Retinal pigment epithelial cell (primary cell): ENCODE measurements around the gene TAF10.

Experiments used
- DNase-seq: peaks from one replicate; pipeline ENCODE4 v3.0.0-alpha.2; 2010; ENCODE audit warnings: low read depth
- H3K4me3 ChIP-seq: 2 replicates; pipeline ENCODE4 v1.5.1; 2011; ENCODE audit warnings: mild to moderate bottlenecking, low read length, control low read depth, moderate library complexity
- TF ChIP-seq, protein P1 (sequence below): conservative IDR thresholded peaks from 2 replicates; pipeline ENCODE4 v1.5.1; 2011; ENCODE audit warnings: low read depth, low read length, control low read depth, inconsistent platforms

Gene TAF10

DNA sequence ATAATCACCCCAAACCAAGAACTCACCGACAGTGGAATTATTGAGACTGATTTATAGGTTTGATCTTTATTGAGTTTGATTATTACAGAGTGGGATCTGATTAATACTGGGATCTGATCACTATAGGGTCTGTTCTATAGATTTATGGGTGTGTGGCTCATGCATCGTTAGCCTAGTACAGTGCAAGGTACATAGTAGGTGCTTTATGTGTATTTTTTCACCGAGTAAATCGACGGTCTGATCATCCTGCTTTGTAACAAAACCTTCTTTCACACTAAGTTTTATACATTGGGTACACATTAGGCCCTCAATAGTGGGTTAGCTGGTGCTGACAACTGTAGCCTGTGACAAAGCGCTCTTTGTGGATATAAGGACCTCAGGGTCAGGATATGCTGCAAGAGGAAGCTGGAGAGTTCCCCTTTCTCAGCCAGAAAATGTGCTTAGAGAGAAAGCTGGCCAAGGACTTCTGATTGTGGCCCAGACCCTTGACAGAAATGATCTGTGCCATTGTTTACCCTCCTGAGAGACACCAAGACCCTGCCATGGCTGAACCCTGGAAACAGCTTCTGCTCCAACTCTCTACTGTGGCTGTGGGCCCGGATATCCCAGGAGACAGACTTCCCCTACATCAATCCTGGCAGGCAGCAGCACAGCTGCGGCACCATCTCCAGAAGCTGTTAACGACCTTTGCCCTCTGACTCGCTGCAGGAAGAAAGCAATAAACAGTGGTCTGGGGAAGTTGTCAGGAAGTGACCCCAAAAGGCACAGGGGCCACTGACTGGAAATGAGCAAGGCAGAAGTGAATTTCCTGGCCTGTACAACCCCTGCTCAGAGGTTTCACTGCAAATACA, 23.3 kb upstream of the TAF10 start:
- no peak overlapping the region for H3K4me3 ChIP-seq
- no peak for DNase-seq
- TF ChIP-seq, protein P1, sequence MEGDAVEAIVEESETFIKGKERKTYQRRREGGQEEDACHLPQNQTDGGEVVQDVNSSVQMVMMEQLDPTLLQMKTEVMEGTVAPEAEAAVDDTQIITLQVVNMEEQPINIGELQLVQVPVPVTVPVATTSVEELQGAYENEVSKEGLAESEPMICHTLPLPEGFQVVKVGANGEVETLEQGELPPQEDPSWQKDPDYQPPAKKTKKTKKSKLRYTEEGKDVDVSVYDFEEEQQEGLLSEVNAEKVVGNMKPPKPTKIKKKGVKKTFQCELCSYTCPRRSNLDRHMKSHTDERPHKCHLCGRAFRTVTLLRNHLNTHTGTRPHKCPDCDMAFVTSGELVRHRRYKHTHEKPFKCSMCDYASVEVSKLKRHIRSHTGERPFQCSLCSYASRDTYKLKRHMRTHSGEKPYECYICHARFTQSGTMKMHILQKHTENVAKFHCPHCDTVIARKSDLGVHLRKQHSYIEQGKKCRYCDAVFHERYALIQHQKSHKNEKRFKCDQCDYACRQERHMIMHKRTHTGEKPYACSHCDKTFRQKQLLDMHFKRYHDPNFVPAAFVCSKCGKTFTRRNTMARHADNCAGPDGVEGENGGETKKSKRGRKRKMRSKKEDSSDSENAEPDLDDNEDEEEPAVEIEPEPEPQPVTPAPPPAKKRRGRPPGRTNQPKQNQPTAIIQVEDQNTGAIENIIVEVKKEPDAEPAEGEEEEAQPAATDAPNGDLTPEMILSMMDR, result no peak

DNA sequence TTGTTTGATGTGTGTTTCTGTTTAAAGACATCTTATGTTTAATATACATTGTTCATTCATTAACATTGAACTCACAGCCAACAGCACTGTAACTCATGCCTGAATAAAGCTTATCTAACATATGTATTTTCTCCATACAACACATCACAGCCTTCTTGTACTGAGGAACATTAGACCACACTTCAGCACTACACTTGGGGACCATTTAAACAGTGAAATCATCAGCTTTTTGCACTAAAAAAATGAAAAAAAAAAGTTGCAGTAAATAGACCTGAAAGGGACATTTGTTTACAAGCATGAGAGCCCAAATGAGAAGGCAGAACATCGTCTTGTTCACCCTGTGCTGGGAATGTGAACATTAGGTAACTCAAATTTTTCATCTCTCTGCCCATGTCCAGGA, 22.5 kb upstream of the TAF10 start:
- no peak for DNase-seq
- H3K4me3 ChIP-seq, result no peak overlapping the region
- TF ChIP-seq, protein P1, result no peak

DNA sequence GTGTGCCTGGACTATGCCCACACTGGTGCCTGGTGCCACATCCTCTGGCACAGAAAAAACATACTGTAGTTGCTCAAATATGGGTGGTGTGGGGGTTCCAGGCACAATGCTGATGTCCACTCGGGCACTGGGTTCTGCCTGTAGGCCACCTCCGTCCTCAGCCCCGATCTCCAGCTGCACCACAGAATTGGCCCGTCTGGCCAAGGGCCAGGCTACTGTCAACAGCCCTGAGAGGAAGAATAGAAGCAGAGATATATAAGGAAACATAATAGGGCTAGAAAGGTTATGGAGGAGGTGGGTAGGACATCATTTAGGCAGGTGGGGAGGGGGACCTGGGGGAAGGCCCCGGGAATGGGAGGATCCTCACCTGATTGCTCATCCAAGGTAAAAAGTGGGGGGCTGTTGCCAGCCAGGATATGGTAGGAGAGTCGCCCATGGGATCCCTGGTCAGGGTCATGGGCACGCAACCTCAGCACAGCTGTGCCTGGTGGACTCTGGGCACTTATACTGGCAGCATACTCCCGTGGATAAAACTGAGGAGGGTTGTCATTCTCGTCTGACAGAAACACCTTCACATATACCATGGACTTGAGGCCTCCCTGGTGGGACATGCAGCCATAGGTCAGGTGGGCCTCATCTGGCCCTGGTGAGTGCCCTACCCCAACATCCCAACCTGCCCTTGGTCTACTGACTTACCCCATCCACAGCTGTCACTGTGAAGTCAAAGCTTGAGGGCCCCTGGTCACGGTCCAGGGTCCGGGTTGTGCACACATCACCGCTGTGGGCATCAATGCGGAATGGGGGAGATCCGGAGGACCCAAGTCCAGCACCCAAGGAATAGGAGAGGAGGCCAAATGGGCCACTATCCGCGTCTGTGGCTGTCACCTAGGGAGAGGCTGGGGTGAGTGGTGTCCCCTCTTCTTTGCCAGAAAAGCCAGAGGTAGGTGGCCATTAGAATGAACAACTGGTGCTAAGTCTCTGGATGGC, 21.7 kb upstream of the TAF10 start:
- no peak overlapping the region for H3K4me3 ChIP-seq
- DNase-seq, result no peak
- TF ChIP-seq, protein P1, result no peak

DNA sequence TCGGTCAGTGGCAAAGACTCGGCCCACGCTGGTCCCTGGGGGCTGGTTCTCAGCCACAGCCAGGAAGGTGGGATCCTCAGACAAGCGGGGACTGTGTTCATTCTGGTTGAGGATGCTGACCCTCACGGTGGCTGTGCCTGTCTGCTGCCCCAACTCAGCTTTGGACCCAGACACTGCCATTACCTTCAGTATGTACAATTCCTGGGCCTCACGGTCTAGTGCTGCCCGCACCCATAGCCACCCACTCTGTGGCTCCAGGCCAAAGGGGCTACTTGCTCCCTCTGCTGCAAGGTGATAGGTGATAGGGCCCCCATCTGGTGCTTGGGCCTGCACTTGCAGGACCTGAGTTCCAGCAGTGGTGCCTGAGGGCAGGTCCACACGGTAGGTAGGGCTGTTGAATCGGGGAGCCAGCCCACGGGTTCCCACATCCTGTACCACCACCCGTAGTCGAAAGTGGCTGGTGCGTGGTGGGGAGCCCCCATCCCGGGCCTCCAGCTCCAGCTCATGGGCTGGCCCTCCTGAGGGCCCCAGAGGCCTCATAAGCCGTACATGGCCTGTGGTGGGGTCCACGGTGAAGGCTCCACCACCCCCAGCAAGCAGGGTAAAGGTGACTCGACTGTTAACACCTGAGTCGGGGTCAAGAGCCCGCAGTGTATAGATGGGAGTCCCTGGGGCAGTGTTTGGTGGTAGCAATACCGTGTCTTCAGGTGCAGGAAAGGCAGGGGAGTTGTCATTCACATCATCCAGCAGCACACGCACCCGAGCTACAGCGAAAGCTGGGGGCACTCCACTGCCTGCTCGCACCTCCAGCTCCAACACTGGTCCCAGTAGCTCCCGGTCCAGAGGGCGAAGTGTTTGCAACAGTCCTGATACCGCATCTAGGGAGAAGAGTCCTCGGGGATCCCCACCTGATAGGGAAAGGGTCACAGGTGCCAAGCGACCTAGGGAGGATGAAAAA, 20.4 kb upstream of the TAF10 start:
- TF ChIP-seq, protein P1, result no peak
- no peak for DNase-seq
- no peak overlapping the region for H3K4me3 ChIP-seq

GRCh38 chr11:6631361-6631890, 19.4 kb upstream of the TAF10 start:
- no peak for DNase-seq
- TF ChIP-seq, protein P1, result no peak
- H3K4me3 ChIP-seq, result no peak overlapping the region

DNA sequence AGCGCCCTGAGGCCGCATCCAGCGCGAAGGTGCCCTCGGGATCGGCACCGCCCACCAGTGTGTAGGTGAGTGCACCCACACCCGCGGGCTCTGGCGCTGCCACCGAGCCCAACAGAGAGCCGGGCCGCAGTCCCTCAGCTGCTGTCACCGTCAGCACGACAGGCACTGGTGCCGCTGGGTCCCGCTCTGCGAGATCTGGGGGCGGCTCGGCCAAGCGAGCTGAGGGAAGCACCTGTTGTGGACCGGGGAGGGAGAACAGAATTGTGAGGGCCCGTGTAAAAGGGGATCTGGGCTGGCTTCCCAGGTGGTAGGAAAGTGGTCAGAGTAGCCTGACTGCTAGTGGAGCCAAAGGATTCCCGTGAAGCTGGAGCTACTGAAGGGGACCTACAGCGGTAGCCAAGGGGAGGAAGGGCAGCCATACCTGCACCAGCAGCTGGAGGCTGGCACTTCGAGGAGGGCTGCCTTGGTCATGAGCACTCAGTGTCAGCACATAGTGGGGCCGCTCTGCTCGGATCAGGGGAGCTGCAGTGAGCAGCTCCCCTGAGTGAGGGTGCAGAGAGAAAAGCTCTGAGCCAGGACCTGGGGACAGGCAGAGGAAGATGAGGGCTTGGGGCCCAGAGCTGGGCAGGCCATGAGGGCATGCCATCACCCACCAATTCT, 18.7 kb upstream of the TAF10 start:
- no peak overlapping the region for H3K4me3 ChIP-seq
- TF ChIP-seq, protein P1, result no peak
- DNase-seq, result no peak
